Measurements from ENCODE around the gene SPPL3.

DNA sequence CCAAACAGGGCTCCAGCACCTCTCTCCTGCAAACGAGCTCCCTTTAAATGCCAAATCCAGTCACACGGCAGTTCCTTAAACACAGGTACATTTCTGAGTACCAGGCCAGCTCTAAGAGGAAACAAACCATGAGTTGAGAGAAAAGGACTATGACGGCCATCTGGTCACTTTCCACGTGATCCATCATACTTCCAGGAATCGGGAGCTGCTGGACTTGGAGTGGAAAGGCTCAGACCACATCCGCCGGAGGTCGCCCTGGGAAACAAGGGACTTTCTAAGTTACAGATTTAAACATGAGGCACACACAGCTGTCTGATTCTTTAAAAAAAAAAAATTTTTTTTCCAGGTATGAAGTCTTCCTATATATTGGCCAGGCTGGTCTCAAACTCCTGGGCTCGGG is 139.3 kb downstream of the SPPL3 start:
- no peak for TF ChIP-seq ZBTB7A (IDR thresholded peaks at IDR 0.05; ENCODE audit: low read depth)
- no peak for TF ChIP-seq TCF12 (IDR thresholded peaks at IDR 0.05; ENCODE audit: low read depth)
